ENCODE data around the gene CTBP2. TPM values are rescaled to one million over a fixed set of nuclear protein-coding genes. Genes with fewer than 3 reads are reported as not detected.

Gene CTBP2
- total and polyA plus RNA-seq, 4 donors, result 19.2 to 80.6 (median 63.2) TPM

DNA sequence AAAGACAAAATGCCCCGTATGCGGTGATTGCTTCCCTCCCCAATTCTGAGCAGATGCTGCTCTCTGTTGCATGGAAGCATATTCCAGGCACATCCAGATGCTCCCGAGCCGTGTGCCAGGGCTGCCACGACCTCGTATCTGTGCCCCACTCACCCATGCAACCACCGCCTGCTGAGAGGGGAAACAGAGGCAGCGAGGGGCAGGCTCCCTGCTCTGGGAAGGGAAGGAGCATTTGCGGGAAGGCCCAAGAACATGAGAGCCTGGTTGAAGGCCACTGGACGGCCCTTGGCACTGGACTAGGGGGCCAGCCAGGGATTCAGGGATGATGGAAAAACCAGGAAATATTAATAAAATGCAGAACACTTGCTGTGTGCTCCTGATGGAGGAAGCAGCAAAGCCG lies 89.4 kb downstream of the CTBP2 start:
- WGBS, 2 donors, result 93 to 94% methylated on average over 11 of the region's 11 CpGs
- Histone ChIP-seq H3K4me1 (ENCODE audit: control insufficient read depth in 5 of 5, insufficient read depth in 5 of 5, low read length in 5 of 5) (peaks cover 0 to 11% (median 2%) of the 10 kb centered on the region in 5 donors), H3K9ac (ENCODE audit: insufficient read depth in 1 of 2, low read length in 2 of 2) (no peak overlapping the region), H3K4me3 (no peak overlapping the region), H3K9me3 (ENCODE audit: control insufficient read depth in 4 of 4, insufficient read depth in 3 of 4, low read length in 3 of 4) (no peaks in the 10 kb centered on the region), H3K27ac (ENCODE audit: low read depth in 1 of 2, low read length in 1 of 2) (no peak overlapping the region), H3K36me3 (ENCODE audit: control insufficient read depth in 4 of 4, insufficient read depth in 4 of 4, low read length in 4 of 4) (peaks cover 0 to 20% (median 14%) of the 10 kb centered on the region in 4 donors), H3K27me3 (ENCODE audit: control insufficient read depth in 3 of 3, insufficient read depth in 3 of 3, low read length in 2 of 3) (no peaks in the 10 kb centered on the region)
- TF ChIP-seq, protein P1, sequence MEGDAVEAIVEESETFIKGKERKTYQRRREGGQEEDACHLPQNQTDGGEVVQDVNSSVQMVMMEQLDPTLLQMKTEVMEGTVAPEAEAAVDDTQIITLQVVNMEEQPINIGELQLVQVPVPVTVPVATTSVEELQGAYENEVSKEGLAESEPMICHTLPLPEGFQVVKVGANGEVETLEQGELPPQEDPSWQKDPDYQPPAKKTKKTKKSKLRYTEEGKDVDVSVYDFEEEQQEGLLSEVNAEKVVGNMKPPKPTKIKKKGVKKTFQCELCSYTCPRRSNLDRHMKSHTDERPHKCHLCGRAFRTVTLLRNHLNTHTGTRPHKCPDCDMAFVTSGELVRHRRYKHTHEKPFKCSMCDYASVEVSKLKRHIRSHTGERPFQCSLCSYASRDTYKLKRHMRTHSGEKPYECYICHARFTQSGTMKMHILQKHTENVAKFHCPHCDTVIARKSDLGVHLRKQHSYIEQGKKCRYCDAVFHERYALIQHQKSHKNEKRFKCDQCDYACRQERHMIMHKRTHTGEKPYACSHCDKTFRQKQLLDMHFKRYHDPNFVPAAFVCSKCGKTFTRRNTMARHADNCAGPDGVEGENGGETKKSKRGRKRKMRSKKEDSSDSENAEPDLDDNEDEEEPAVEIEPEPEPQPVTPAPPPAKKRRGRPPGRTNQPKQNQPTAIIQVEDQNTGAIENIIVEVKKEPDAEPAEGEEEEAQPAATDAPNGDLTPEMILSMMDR (IDR thresholded peaks at IDR 0.05; ENCODE audit: control extremely low read depth, extremely low read depth), result no peak
- ATAC-seq (ENCODE audit: insufficient read depth, low FRiP score) (no peak), DNase-seq (no peak)

DNA sequence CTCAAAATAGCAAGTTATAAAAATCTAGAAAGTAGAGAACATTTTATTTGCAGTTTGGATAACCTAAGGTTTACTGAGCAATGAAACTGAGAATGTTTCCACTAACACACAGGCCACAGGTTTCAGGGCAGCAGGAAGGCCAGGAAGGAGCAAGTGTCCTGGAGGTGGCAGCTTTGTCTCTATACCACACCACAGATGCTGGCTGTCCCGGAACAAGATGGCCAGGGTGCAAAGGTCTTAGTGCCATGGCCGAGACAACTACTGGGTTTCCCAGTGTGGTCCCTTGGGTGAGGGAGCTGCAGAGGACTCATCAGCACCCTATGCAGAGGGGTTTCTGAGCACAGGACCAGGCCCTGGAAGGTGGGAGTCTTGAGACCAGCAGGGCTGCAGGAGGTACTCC lies 92.0 kb downstream of the CTBP2 start:
- TF ChIP-seq, protein P1 (IDR thresholded peaks at IDR 0.05; ENCODE audit: control extremely low read depth, extremely low read depth), result no peak
- Histone ChIP-seq H3K9ac (ENCODE audit: insufficient read depth in 1 of 2, low read length in 2 of 2) (no peak overlapping the region), H3K4me3 (no peak overlapping the region), H3K36me3 (ENCODE audit: control insufficient read depth in 4 of 4, insufficient read depth in 4 of 4, low read length in 4 of 4) (peaks cover 0 to 13% (median 7%) of the 10 kb centered on the region in 4 donors), H3K27ac (ENCODE audit: low read depth in 1 of 2, low read length in 1 of 2) (no peak overlapping the region), H3K9me3 (ENCODE audit: control insufficient read depth in 4 of 4, insufficient read depth in 3 of 4, low read length in 3 of 4) (no peaks in the 10 kb centered on the region), H3K4me1 (ENCODE audit: control insufficient read depth in 5 of 5, insufficient read depth in 5 of 5, low read length in 5 of 5) (peaks cover 12 to 22% (median 16%) of the 10 kb centered on the region in 5 donors), H3K27me3 (ENCODE audit: control insufficient read depth in 3 of 3, insufficient read depth in 3 of 3, low read length in 2 of 3) (no peaks in the 10 kb centered on the region)
- no peak for DNase-seq
- WGBS, 2 donors, result 72% methylated on average over 2 of the region's 2 CpGs
- no peak for ATAC-seq (ENCODE audit: insufficient read depth, low FRiP score)

DNA sequence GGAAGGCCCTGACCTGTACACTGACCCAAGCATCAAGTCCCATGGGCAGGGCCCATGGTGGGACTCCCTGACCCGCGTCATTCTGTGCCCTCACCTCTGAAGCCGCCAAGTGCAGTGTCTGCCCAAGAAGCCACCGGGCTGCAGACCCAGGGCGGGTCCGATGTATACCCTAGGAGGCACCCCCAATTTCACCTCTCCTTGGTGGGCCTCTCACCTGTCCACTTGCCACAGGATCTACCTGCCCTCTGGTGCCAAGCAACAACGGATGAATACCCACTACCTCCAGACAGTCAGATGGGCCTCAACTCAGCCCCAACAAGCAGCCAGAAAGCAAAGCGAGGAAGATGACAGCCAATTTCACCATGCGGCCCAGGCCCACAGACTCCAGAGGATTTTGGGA lies 92.6 kb downstream of the CTBP2 start:
- DNase-seq (no peak), ATAC-seq (ENCODE audit: insufficient read depth, low FRiP score) (no peak)
- no peak overlapping the region for H3K9ac ChIP-seq (ENCODE audit: insufficient read depth in 1 of 2, low read length in 2 of 2)
- no peaks in the 10 kb centered on the region for H3K9me3 ChIP-seq (ENCODE audit: control insufficient read depth in 4 of 4, insufficient read depth in 3 of 4, low read length in 3 of 4)
- peaks cover 12 to 25% (median 20%) of the 10 kb centered on the region in 5 donors for H3K4me1 ChIP-seq (ENCODE audit: control insufficient read depth in 5 of 5, insufficient read depth in 5 of 5, low read length in 5 of 5)
- H3K27me3 ChIP-seq (ENCODE audit: control insufficient read depth in 3 of 3, insufficient read depth in 3 of 3, low read length in 2 of 3), result no peaks in the 10 kb centered on the region
- TF ChIP-seq, protein P1 (IDR thresholded peaks at IDR 0.05; ENCODE audit: control extremely low read depth, extremely low read depth), result no peak
- WGBS, 2 donors, result 95 to 99% methylated on average over 9 of the region's 9 CpGs
- no peak overlapping the region for H3K27ac ChIP-seq (ENCODE audit: low read depth in 1 of 2, low read length in 1 of 2)
- peaks cover 0 to 13% (median 7%) of the 10 kb centered on the region in 4 donors for H3K36me3 ChIP-seq (ENCODE audit: control insufficient read depth in 4 of 4, insufficient read depth in 4 of 4, low read length in 4 of 4)
- no peak overlapping the region for H3K4me3 ChIP-seq
